ENCODE measurements around the gene PPIE.
A peak's percentile ranks its signal among the peaks of the same experiment; 100 is the strongest.

The PPIE gene

DNA sequence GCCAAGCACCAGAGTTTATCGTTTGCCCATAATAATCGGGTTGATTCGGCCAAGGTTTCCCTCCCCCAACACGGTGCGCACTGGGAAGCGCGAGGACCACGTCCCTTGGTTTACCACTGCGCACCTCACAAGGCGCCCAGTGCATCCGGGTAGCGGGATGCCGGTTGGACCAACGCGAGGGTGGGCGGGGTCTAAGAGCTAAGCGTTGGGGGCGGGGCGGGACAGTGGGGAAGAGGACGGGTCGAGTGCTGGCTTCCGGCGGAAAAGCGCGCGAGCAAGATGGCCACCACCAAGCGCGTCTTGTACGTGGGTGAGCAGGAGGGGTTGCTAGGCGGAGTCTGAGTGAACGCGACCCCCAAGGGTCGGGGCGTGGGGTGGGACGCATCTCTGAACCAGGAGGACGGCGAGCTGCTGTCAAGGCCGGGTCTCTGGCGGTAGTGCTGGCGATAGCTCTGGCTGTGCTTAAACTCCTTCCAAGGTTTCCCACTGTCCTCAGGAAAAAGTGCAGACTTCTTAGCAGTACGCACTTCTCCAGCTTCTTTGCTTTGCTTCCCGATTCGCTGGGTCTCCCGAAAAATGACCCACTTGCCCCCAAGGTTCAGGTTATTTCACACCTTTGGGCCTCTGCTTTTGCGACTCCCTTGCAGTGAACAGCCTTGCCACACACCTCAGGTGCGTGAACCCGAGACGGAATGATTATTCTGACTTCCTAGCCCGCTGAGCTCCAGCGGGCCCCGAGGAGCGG, at the start of gene PPIE:
Gene PPIE, plus strand, starts transcription at position 261 of the 745 bp plus-strand sequence. Its CDS starts 19 bp downstream, at position 280.
- peak; percentile 97 for DNase-seq

DNA sequence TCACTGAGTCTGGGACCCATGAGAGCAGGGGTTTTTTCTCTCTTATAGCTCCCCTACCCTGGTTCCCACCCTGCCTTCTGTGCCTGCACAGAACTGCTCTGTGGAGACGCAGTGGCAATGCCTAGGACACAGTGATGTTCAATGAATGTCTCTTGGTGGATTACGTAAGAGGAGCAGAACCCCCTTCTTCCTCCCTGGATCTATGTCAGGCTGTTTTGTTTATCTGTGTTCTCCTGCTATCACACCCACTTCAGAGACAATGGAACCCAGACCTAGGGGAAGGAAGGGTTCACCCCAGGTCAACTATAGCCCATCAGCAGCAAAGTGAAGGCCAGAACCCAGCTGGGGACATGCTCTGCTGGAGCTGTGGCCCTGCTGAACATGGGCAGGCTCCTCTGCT, 49.5 kb upstream of the PPIE start:
- no peak for DNase-seq

DNA sequence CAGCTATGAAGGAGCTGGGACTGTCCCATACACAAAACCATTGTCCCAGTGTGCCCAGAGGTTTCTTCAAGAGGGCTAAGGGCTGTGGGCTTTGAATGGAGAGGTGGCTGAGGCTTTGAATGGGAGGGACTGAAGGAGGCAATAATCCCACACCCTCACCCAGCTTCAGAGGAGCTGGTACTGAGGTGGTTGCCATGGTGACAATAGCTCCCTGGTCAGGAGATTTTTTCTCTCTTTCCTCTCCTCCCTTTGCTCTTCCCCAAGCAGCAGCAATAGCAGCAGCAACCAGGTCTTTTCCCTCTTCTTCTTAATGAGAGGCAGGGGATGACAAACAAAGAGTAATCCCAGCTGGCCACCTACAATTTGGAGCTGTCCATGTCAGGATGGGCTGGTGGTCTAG, 49.0 kb upstream of the PPIE start:
- no peak for DNase-seq

DNA sequence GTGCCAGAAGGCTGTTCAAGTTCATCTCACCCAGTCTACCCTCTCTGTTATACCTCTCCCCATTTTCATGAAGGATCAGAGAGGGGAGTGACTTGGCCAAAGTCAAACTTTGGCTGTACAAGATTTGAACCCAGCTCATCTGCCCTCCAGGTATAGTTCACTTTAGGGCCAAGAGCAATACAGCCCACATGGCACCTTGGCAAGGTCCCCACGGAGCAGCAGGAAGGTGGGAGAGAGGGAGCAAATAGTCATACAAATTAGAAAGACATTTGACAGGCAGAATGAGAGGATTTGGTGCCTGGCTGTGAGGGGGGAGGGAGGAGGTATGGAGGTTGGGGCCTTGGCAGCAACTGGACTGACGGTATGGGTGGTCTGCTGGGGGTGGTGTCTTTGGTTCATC, 48.5 kb upstream of the PPIE start:
- DNase-seq, result no peak

DNA sequence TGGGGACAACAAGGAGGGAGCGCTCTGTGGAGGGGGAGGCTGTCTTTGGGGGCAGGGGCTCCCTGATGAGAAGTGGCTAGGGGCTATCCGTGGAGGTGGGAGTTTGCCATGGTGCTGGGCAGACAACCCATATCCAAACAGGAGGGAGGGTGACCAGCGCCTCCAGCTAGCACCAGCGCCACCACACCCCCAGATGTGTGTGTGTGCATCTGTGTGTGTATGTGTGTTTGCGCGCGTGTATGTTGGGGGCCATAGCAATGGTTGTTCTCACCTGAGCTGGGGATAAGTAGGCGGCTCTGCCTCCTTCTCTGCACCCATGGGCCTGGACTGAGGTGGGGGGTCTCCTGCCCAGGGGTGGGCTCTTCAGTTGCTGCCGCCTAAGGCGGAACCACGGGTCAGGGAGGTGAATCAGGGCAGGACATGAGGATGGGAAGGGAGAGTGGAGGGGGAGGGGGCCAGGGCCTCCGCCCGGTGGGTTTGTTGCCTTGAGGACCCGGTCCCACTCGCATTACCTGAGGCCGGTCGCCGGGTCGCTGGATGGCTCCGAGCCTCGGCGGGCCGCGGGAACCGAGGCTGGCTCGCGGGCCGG, 47.8 kb upstream of the PPIE start:
- no peak for DNase-seq

DNA sequence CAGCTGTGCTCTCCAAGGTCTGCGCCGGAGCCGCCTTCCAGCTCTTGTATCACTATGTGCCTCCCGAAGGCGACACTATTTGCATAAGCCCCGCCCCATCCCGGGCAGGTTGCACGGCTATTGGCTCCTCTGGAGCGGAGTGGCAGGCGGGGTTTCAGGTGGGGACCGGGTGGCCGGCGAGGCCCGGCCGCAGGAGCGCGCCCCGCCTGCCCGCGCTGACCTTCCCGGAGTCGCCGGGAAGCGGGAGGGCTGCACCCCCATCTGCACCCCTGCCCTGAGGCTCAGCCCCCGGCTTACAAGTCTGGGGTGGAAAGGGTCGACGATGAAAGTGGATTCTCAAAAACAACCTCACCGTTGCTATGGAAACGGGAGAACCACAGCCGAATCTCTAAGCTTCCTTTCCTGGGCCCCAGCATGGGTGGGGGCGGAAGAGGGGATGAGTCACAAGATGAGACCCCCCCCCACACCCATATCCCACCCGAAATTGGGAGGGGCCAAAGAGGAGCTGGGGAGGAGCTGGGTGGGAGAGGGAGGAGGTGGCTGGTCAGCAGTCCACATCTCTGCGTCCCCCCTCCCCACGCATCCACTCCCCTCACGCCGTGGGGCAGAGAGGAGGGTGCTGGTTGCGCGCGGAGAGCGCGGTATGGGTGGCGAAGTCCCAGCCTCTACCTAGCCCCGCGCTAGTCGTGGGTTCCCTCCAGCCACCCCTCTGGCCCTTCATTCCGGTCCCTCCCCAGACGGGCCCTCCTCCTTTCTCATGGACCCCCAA, 47.1 kb upstream of the PPIE start, which contains the start of gene HPCAL4:
Gene HPCAL4, minus strand, starts transcription at position 51 of the 769 bp plus-strand sequence. CDS start 6,830 bp downstream, outside the sequence.
- DNase-seq, result peak; percentile 87

DNA sequence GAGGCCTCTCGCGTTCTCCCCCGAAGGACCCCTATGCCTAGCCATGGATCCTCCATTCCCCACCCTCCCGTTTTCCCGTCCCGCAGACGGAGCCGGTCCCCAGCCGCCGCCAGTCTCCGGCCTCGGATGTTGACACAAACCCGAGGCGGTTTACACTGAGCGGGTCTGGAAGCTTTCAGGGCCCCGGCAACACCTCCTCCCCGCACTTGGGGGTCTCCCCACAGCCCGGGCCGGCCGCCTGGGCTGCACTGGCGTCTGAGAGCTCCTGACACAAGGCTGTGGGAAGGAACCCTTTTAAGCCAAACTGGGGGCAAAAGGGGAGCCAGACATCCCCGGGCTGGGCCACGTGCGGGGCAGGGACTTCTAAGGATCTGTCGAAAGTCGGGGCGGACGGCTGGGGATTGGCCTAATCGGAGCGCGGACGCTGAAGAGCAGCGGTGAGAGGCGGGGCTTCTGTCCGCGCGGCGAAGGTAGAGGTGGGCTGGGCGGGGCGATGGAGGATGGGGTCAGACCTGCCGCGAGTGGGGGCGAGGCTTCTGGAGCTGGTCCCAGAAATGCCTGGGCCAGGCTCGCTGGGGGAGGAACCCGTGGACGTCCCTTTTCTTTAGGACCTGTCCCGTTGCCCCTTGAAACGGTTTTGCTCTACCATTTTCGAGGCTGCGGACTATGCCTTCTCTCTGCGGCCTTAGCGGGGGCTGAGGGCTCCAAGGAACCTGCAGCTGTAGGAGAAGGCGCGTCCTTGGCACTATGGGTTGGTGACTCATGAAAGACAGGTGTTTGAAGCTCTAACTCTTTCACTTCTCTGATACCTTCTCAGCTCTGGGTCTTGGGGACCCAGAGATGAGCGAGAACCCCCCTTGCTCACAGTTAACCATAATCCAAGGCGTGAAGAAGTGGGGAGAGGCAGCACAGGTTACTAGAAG, 46.3 kb upstream of the PPIE start:
- DNase-seq, result no peak

DNA sequence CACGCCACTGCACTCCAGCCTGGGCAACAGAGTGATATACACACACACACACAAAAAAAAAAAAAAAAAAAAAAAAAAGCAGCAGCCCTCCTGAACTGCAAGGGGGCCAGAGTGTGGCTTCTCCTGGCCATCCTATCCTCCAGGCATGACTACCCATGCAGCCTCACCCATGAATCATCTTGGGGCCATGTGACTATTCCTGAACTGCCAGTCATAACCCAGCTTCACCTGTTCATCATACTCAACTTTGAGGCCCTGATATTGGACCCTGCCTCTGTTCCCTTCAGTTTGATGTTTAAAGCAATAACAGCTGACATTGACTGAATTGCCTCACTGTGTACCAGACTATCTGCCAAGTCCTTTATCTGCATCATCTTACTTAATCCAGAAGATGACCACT, 44.7 kb upstream of the PPIE start:
- peak; percentile 32 for DNase-seq

DNA sequence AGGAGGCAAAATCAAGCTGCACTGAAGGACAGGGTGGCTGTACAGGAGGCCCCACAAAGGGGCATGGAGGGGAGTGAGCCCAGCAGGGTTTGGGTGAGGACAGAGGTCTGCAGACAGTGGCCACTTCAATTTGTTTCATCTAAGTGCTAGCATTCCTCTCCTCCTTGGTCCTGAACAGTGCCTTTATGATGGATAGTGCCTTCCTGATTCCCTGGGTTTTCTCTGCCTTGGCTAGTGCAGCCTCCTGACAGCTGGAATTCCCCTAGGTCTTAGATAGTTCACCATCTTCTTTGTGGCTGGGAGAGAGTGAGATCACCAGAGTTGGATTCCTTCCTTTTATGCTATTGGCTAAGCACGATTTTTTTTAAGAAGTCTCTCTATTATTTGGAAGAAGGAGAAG, 43.7 kb upstream of the PPIE start:
- no peak for DNase-seq

DNA sequence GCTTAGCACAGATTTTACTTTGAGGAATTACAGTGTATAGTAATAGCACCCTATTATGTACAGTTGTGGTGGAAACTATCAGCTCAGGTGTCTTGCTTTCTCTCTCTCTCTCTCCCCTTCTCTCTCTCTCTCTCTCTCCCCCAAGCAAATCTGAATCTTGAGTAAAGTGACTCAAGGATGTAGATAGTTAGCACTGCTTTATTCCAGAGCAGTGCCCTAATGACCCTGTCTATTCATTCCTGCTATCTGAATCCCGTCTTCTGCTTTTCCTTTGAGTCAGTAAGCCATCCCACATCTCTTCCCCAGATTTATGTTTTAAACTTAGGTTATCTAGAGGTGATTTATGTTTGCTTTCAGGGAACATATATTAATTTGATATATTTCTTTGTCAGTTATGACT, 42.2 kb upstream of the PPIE start:
- DNase-seq, result no peak

DNA sequence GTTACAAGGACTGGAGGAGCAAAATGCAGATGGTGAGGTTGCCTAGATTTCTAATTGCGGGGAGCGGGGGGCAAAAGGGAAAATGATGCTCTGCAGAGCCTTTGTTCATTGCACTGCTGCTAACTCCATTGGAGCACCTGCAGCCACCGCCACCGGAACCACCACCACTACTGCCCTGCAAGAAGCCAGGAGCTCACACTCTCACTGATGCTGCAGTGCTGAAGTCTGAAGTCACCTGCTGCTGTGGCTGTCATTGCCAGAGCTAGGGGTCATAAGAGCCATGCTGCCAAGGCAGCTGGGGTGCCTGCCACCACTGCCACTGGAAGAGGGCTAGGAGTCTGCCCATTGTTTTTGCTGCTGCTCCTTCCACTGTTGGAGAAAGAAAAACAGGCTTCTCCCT, 40.1 kb upstream of the PPIE start:
- DNase-seq, result no peak

DNA sequence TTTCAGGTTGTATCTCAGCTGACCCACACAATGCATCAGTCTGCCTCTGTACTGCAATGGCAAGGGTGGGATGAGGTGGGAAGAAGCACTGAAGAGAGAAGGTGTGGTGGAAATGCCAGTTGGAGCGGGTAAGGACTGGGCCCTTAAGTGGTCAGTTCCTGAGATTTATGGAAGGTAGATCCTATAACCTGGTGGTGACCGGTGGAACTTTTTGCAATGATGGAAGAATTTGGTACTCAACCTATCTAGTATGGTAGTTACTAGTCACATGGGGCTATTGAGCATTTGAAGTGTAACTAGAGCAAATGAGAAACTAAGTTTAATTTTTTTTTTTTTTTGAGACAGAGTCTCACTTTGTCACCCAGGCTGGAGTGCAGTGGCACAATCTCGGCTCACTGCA, 39.3 kb upstream of the PPIE start:
- DNase-seq, result no peak

DNA sequence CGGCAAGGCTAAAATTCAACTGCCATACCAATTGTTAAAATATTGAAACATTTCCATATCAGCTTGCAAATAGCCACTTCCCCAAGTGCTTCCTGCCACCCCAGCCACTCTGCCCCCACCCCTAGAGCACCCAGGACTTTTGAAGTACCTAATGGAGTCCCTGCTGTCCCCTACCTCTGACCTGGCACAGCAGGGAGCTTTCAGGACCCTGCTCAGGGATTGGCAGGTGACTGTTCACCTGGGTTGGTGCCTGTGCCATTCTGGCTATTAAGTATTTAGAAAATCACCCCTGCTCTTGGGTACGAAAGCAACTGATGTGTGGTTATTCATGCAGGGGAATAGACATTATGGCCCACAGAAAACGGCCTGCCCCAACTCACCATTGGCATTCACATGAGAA, 38.3 kb upstream of the PPIE start:
- DNase-seq, result no peak

DNA sequence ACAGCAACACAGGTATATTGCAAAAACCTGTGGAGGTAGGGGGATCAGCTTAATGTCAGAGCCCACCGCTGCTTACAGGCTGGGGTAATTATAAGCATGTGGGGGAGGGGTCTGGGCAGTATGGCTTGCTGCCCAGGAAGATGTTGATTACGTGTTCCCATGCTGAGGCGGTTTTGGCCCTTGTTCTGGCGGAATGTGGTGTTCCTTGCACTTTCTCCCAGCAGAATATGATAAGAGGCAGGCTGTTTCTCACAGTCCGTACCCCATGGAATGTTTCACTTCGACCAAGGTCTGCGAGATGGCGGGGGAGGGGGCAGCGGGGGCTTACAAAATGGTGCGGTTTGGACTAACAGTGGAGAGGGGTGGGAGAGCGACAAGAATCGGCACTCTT, 37.6 kb upstream of the PPIE start:
- no peak for DNase-seq

DNA sequence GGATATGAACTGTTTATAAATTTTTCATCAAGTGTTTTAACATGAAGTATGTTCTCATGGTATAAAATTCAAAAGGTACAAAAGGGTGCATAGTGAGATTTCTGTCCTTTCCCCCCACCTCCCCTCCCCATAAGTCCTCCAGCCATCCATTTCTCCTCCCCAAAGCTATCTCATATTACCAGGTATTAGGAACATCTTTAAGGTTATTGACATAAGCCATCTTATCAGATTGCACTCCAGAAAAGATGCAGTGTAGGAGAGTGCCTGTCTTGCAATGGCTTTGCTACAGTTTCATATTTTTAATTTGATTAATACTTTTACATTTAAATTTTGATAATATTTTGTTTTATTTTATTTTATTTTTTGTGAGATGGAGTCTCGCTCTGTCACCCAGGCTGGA, 33.9 kb upstream of the PPIE start:
- DNase-seq, result no peak

DNA sequence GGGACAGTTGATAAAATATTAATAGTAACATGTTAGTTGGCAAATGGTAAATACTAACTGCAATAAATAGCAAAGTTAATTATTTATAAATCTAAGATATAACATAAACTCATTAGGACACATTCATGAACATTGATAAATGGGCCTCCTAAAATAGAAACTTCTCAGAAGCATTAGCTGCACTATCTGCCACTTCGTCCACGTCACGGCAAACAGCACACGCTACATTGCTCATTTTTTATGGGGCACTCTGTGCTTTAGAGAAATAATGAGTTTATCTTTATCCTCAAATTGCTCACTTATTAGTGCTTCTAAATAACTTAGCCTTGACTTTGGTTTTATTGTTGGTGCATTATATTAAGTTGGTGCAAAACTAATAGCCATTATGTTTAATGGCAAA, 31.2 kb upstream of the PPIE start:
- no peak for DNase-seq

DNA sequence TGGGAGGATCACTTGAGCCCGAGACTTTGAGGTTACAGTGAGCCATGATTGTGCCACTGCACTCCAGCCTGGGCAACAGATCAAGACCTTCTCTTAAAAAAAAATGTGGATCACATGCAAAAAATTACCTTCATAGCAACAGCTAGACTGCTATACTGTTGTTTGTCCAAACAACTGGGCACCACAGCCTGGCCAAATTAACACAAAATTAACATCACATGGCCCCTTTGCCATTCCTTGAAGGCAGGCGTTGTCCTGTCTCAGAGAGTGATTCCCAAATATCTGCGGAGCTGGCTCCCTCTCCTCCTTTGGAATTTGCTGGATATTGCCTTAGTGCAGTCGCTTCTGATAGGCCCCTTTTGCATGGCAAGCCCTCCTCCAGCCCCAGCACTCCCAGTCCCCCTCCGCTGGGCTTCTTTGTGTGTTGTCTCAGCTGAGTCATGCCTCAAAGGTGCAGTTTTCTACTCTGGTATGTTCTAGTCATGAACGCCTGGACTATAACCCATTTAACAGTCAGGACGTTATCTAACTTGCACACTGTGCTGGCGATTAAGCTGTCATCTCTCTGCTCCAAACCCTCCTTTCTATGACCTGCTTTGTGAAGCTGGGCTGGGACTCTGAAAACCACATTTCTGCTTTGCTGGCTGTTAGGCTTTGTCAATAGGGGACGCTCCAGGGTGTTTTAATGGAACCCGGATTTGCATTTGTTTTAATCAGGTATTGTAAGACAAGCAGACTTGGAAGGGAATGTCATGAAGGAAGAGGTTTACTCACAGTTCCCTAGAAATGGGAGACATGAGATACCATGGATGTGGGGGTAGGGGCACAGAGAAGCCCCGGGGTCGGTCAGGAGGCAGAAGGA, 27.3 kb upstream of the PPIE start:
- DNase-seq, result no peak

DNA sequence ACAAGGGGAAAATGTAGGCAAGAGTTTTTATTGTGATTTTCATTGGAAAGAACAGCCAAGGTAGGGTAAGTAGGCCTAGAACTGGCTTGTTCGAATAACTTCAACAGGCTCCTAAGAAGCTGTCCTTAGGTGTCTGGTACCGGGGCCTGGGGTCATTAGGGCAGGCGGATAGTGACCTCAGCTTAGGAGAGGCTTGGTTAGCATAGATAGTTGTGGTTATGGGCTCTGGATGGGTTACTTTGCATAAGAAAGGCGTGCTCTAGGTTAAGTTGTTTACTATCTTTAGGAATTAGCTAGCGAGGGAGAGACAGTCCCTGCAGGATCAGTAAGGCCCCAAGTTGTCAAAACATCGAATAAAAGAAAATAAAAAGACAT, 26.7 kb upstream of the PPIE start:
- DNase-seq, result no peak

DNA sequence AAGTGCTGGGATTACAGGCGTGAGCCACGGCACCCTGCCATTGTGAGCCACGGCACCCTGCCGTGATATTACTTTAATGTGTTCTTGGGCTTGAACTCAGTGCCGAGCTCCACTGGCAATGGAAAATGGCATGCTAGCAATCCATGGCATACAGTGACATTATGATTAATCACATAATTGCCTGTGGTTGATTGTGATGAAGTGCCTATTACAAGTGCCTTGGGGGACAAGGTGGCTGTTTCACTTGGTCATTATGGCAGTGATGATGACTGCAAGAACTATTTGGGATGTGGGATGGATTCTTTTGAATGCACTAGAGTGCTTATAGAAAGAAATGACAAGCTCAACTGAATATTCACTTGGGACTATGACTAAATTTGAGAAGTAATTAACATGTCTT, 25.1 kb upstream of the PPIE start:
- DNase-seq, result no peak

DNA sequence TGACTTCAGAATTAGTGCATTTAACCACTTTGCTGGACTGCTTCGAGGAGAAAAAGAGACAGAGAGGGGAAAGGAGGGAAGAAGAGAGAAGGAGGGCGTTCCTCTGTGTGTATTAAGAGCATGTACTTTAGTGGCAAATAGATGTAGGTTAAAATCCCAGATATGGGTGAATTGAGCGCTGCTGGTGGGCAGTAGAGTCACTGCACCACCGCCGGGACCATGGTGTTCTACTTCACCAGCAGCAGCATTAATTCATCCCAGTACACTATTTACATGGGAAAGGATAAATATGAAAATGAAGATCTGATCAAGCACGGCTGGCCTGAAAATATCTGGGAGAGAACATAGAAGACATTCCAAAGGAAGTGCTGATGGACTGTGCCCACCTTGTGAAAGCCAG, 20.9 kb upstream of the PPIE start:
- no peak for DNase-seq

DNA sequence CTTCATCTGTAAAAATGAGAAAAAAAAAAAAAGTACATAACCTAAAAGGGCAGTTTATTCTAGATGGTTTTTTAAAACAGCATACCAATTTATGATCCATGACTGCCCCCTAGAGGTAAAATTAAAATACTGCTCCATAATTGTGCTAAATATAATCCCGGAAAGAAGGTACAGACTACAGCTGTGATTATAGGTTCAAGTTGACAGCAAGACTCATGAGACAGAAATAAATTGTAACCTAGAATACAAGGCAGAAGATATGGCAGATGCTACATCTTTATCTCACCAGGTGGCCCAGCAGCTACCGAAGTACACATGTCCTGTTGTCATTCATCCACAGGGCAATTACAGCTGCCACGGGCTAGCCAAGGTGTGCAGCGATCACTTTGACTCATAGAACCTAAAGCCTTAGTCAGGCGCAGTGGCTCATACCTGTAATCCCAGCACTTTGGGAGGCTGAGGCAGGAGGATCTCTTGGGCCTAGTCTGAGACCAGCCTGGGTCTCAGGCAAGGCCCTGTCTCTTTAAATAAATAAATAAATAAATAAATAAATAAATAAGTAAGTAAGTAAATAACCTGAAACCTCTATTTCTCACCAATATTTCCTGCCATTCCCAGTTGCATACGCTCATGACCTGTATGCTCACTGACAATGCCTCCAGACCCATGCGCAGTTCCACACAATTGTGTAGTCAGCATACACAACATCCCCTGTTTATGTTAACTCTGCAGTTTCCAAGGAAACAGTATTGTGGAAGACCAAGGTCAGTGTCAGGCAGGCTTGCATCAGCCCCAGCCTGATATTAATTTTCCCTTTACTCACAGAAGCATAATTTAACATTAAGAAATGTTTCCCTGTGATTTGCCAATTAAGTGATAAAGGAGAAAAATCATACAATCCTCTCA, 18.3 kb upstream of the PPIE start:
- DNase-seq, result no peak

Data from stimulated activated CD4-positive, alpha-beta T cell treated with anti-CD3 and anti-CD28 coated beads, Interleukin-1b, Interleukin-23, amount 100 ng/mL, for 48 hours (primary cell).